HG02970 (cell line): ENCODE results near the gene CELSR1.

ENCODE experiments used
- ATAC-seq: cut with Tn5 transposase; IDR thresholded peaks from one replicate; pipeline ENCODE4 v1.9.1; 2021; ENCODE audit warnings: mild to moderate bottlenecking, moderate library complexity, moderate number of reproducible peaks; ENCODE audit not compliant: unreplicated experiment, low FRiP score

The CELSR1 gene

DNA sequence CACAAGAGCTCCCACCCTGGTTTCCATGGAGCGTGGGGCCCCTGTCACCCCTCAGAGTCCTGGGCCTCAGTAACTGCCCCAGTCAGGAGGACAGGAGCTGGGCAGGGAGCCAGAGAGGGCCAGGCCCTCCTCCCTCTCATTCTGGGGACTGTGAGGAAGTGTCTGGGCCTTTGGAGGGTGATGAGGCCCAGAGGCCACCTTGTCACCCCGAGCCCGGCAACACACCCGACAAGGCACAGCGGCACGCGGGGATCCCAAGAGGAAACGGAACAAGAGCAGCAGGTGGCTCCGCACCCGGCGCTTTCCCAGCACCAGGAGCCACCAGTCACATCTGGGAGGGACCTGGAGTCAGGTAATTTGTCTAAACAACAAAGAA is 72.1 kb downstream of the CELSR1 start:
- ATAC-seq: no peak

DNA sequence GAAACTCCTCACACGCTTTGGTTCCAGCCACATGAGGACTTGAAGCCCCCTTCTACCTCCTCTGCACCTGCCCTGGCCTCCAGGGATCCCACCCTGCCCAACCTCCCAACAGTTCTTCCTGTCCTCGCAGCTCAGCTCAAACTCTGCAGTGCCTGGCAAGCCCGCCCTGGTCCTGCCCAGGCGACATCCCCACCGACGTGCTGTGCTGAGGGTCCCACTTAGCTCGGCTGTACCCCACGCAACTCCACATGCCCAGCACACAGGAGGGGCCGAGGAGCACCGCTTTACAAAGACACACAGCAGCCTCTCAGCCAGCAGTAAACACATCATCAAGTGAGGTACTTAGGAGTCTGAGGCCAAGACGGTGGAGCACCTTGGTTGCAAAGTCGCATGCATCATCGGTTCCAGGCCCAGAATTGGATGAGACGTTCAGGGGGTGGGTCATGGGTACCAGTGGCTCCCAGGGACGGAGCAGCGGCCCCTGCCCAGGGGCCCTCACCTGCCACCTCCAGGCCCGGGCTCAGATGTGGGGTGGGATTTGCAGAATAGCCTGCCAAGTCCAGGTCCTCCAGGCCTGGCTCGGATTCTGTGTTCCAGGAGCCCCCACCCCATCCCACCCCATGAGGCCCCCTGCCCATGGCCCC is 72.6 kb downstream of the CELSR1 start:
- ATAC-seq: no peak

DNA sequence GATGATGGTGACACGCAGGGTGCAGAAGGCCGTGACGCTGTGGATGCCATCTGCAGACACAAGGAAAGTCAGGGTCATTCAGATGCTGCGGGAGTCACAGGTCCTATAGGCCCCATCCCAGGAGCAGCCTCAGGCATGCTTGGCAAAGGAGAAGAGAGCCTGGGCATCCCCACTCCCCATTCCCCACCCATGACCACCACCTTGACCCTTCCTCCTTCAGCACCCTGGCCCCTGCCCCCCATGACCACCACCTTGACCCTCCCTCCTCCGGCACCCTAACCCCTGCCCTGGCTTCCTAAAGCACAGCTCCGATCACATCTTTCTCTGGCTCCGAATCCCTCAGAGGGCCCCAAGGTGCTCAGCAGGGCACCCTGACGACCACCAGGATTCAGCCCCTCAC is 73.1 kb downstream of the CELSR1 start:
- ATAC-seq: no peak

DNA sequence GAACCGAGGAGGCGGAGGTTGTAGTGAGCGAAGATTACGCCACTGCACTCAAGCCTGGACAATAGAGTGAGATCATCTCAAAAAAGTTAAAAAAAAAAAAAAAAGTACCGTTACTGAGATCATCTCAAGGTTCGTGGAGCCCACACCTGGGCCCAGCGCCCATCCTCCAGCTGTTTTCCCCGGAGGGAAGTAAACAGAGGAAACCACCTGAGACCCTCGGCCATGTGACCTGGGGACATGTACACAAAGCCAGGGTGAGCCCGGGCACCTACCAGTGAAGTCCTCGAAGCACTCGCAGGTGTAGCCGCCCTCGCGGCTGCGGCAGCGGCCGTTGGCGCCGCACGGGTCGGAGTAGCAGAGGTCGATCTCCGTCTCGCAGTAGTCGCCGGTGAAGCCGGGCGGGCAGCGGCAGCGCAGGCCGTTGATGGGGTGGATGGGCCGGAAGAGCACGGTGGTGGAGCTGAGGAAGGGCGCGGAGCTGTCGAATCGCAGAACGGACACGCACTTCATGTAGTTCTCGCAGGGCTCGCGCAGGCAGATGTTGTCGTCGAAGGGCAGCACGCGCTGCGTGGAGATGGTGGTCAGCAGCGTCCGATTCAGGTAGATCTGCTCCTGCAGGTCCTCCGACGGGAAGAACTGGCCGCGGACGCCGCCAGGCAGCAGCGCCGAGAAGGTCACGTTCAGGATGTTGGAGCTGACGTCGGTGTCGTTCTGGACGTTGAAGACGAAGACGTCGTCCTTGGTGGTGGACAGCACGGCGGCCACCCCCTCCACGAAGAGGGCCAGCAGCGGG is 73.8 kb downstream of the CELSR1 start:
- ATAC-seq: no peak

DNA sequence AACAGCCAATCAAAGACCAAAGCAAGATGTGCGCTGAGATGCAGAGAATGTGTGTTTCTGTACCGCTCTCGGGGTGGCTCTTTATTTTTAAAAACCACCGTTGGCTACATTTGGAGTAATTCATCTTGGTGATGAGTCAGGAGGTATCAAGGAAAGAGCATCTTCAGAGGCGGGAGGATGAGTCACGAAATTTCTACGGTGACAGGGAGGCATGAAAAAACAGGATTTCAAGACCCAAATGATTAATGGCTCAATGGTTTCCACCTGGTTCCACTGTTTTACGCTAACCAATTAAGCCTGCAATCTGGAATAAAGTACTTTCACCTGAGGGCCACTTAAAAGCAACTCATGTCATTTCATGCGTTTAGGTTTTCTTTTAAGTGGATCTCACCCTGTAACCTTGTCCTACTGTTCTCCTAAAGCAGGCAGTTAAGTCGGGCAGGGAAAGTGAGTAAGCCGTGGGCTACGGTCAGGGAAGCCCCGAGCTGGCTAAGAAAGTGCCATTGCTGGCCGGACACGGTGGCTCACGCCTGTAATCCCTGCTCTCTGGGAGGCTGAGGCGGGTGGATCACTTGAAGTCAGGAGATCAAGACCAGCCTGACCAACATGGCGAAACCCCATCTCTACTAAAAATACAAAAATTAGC is 74.6 kb downstream of the CELSR1 start:
- ATAC-seq: no peak

DNA sequence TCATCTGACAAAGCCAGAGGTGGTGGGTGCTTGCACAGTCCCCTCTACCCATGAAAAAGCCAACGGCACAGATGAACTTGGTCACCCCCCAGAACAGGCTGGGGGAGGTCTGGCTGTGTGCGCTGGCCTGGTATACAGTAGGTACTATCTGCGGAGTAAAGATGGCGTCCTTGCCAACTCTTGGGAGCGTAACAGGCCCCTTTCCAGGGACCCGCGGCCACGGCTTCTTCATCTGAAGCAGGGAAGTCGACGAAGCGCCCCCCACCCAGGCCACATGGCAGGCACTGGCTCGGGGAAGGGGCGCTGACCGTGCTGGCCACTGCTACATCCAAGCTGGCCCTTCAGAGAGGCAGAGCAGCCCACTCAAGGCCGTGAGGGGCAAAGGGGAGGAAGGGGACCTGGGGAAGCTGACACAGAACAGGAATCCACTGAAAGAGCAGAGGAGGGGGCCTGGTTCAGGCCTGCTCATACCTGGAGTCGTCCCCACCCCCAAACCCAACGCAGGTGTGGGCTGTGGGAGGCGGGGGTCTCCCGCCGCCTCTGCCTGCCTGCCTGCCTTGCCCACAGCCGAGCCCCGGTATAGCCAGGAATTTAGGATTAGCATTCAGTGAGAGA is 75.7 kb downstream of the CELSR1 start:
- no peak for ATAC-seq

DNA sequence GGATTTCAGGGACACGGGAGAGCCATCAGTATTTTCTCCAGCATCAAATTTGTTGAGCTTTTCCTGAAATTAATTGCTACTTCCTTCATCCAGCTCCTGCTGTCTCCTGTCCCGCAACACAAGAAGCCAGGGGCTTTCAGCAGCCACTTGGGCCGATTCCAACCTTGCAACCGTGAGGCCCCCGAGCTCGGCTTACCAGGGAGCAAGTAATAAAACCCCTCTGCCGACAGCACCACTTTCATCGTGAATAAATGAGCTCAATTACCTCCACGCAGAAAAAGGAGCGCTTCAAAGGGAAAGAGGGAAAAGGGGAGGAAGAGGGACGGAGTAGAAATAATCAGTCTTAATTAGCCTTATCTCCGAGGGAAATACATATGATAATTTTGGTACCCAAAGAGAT is 76.6 kb downstream of the CELSR1 start:
- ATAC-seq: no peak

DNA sequence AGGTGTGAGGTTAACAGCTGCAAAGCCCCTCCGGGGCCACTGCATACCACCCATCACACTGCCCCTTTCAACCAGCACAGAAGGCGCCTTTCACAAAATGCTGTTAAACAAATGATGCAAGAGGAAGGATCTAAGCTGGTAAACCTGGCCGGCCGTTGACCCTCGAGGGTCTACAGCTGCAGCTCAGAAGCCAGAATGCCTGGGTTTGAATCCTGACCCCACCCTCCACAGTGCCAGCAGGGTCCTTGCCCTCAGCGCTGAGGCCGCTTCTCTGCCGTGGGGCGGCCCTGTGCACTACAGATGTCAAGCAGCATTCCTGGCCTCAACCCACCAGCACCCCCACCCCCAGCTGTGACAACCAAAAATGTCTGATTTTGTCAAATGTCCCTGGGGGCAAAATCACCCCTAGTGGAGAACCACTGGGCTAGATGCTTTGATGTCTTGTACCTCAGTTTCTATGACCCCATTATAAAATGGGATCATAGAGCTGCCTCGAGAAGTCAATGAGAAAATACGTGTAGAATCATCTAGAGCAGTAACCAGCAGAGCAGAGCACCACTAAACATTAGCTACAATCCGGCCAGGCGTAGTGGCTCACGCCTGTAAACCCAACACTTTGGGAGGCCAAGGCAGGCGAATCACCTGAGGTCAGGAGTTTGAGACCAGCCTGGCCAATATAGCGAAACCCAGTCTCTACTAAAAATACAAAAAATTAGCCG is 77.9 kb downstream of the CELSR1 start:
- ATAC-seq: no peak

DNA sequence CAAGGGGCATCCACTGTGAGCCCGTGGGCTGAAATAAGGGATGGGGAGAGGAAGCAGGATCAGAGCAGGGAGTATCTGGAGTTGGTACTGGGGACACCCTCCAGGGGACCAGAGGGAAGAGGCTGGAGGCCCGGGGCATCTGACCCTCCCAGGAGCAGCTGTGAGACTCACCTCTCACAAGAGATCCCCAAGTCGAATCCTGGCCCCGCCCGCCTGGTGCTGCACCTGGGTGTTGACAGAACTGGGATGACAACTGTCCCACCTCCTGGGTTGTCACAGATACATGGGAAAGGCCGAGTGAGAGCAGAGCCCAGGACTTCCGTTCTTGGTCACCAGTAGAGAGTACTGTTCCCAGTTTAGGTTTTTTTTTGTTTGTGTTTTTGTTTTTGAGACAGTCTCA is 78.9 kb downstream of the CELSR1 start:
- ATAC-seq: no peak

DNA sequence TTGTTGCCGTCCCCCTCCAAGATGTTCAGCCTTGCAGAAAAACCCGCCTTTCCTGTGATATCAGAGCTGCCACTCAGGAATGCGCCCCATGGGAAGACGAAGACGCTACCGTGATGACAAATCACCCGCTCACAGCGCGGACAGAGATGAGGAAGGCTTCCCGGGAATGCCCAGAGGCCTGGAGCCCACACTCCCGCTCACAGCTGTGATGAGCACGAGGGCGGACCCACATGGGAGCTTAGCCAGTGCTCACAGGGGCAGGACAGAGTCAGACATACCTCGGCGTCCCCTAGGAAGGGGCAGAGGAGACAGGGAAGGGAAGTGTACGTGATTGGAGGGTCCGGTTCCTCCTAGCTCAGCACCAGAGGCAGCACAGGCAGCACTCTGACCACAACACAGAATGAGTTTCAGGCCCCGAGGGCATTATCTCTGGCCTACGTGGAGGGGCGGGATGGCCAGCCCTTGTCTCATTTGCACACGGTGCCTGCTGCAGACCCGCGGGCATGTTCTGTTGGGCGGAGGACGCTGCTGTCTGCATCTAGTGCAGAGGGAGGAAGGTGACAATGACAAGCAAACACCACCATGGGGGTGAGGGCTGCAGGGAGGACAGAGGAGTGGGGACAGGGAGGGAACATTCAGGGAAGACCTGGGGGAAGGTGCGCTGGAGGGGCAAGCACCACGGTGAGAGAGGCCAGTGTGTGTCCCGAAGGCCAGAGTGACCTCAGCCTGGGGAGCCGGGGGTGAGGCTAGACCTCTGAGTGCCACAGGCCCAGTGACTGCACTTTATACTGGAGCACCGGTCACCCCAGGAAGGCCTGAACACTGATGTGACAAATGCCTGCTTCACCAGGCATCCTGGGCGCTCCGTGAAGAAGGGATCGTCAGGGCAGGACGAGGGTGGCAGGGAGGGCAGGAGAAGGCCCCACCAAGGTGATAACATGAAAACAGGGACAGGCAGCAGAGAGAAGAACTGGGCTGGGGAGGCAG is 79.6 kb downstream of the CELSR1 start:
- no peak for ATAC-seq

DNA sequence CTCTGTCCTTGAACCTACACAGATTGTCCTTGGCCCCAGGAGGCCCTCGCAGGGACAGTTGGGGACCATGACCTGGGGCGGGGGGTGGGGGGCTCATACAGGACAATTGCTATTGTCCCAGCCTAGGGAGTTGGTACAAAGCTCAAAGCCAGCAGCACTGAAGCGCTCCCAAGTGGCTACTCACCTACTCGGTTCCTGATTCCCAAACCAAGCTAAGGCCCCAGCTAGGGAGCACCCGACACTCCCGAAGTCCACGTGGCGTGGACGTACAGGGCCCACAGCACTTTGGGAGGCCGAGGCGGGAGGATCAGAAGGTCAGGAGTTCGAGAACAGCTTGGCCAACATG is 80.6 kb downstream of the CELSR1 start:
- no peak for ATAC-seq

DNA sequence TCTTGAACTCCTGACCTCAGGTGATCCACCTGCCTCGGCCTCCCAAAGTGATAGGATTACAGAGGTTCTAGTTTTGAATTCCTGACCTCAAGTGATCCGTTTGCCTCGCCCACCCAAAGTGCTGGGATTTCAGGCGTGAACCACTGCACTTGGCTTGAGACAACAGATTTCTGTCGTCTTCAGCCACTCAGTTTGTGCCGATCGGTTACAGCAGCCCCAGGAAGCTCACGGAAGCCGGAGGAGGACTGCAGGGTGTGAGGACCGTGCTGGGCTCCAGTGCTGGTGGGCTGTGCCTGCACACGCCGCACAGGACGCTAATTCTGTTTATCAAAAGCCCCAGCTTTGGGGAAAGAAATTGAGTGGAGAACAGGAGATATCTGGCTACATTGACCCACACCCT is 82.0 kb downstream of the CELSR1 start:
- no peak for ATAC-seq

DNA sequence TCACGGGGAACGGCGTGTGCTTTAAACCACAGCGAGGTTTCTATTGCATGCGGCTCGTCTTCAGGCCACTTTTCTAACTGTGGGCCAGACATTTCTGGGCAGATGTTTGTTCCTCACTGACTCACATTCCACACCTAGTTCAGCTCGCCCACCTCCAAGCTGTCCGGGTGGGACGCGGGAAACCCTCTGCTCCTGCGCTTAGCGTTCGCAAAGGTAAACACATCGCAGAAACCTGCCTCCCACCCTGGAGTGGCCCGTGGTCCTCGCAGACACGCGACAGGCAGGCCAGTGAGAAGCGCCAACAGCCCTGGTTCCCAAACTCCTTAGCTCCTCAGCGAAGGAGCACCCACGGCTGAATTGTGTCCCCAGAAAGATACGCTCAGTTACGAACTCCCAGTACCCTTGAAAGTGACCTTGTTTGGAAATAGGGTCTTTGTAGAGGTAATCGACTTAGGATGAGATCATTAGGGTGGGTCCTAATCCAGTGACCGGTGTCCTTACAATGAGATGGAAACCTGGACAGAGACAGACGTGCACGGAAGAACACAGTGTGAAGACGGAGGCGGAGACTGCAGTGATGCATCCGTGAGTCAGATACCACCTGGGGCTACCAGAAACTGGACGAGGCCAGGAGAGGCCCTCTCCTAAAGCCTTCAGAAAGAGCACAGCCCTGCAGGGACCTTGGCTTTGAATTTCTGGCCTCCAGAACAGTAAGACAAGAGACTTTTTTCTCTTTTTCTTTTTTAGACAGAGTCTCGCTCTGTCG is 82.7 kb downstream of the CELSR1 start:
- ATAC-seq: no peak

DNA sequence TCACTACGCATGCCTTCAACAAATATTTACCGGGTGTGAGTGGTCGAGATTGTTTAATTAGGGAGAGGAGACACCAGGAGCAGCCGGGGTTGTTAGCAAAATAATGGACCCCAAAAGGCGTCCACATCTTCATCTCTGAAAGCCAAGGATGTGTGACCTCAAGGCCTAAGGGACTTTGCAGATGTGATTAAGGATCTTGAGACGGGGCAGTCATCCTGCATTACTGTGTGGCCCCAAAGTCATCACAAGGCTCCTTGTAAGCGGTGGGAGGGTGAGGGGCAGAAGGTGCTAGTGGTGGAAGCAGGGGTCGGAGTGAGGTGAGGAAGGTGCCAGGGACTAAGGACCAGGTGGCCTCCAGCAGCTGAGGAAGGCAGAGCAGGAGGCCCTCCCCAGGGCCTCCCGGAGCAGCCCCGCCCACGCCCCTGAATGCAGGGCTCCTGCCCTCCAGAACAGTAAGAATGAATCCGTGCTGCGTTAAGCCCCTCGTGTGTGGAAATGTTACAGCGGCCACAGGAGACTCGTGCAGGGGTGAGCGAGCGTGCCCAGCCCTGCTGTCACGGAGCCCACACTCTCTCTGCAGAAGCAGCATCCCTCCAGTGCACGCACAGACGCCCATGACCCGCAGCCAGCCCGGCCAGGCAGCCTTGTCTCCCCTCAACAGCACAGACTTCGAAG is 83.5 kb downstream of the CELSR1 start:
- no peak for ATAC-seq

DNA sequence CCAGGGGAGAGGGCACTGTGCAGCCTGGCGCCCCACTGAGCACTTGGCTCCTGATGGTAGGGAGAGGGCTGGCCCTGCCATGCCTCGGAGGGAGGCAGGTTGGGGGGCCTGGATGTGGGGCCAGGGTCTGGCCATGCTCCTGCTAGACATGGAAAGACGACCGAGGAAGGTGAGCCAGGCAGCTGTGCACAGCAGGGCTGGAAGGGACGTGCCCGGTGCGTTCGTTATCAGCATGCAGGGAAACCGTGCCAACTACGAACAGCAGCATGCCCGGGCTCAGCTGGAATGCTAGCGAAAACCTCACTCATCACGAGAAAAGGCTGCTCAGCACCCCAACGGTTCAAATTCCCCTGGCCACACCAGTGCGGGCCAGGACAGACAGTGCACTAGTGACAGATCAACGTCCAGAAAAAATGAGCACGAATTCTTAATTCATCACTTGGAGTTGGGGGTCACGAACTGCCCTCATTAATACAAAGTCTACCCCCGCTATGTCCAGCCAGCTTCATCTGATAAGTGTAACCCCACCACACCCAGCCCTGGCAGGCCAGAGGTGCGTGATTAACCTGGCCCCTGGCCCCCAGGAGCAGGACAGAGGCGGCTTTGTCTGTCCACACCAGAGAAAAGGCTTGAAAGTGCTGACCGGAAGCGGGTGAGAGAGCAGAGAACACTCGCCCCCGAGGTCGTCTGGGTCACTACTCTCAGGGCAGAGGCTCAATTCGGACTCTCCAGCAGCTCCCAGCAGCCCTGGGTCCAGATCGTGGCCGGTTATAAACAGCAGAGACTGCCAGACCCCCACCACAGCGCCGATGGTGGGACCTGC is 84.2 kb downstream of the CELSR1 start:
- no peak for ATAC-seq

DNA sequence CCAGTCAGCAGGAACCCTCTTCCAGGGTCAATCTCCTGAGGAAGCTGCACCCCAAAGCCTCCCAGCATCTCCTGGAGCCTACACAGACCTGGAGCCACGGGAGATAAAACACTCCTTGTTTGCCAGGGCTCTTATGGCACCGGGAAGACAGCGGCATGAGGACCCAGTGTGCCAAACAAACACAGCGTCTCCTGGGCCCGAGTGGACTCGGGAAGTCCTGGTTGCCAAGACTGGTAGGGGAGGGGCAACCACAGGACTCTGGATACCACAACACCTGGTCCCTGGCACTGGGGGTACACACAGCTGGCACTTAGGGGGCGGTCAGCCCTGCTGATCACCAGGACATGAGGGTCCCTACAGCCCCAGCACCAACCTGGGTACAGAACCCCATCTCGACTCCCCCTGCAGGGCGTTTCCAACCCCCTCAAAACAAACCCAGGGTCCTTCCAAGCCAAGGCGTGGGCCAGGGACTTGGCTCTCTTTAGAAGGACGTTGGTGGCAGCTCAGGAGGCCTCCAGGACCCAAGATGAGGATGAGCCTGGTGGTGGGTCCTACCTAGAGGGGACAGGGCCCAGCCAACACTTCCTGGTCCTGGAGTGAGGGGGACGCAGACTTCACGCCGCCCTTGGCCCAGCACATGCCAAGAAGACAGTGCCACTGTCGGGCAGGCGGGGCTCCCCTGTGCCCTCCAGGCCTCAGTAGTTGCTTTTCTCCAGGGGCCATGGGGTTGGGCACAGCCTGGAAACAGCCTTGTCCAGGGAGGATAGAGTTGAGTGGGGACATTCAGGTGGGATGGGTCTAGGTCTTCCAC is 85.0 kb downstream of the CELSR1 start:
- no peak for ATAC-seq

DNA sequence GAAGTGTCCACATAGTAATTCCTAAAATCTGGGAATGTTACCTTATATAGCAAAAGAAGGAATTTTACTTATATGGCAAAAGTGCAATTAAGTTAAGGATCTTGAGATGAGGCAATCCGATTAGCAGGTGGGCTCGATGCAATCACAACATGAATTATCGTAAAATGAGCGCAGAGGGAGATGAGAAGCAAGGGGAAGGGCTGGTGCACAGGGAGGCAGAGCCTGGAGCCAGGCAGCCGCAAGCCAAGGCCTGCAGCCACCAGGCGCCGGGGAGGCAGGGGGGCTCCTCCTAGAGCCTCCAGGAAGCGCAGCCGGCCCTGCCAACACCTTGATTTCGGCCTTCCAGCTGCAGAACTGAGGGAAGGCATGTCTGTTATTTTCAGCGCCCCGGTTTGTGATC is 85.7 kb downstream of the CELSR1 start:
- ATAC-seq: no peak
